Gastroesophageal sphincter (tissue), 3 donors: ENCODE results near the gene DUSP10.

Experiments
- CTCF ChIP-seq, 4 experiments: fragments of 200-600 bp in 2 of 4; fragments of 450-650 bp in 2 of 4; sonication (generic) in 1 of 4; IDR thresholded peaks; one replicate each; pipeline ENCODE4 v1.5.1; 2017 to 2019; ENCODE audit warnings: antibody characterized with exemption in 4 of 4, mild to moderate bottlenecking in 2 of 4, moderate library complexity in 2 of 4
- EP300 ChIP-seq: sonication (generic); formaldehyde crosslinking; IDR thresholded peaks from one replicate; pipeline ENCODE4 v1.6.1; 2017; ENCODE audit warnings: antibody characterized with exemption, mild to moderate bottlenecking
- POLR2A ChIP-seq, 2 donors: fragments of 450-650 bp; IDR thresholded peaks; one replicate each; pipeline ENCODE4 v1.6.1; 2017; ENCODE audit warnings: antibody characterized with exemption in 2 of 2, mild to moderate bottlenecking in 2 of 2, moderate library complexity in 1 of 2
- POLR2AphosphoS5 ChIP-seq: sonication (generic); formaldehyde crosslinking; IDR thresholded peaks from one replicate; pipeline ENCODE4 v1.6.1; 2017; ENCODE audit warnings: antibody characterized with exemption

DNA sequence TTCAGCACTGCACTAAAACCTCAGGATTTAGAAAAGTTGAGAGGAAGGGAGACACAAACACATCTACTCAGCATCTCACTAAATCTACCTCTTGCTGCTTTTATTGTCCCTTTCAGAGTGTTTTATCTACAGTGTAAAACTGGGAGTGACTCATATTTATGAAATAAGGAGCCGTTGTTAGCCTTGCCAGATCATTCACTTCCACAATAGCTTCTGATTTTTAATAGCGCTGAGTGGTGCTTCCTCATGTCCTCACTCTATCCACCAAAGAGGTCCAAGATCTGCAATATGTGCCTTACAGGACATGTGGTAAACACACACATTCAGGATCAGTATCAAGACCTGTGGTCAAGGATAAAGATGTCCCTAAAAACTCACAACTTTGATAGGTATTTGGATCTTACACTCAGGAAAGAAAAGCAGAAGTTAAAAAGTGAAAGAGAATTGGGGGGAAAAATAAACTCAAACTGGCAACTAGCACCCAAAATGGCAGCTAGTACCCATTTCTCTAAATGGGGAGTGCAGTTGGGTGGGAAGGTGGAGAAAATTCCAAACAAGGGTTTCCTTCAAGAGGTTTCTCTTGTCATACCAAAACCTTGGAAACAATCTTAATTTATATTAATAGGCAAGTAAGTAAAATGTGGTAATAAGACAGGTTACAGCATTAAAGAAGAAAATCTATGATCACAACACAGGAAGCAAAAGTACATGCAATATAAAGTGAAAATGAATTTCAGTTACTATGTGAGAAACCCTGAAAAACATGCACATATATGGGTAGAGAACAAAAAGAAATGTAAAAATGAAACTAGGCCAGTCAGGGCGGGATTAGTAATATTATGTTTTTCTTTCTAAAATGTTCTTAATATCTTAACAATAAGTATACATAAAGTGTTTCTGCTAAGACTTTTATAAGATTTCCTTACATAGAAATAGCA lies 15.9 kb downstream of the DUSP10 start:
- no peak for TF ChIP-seq CTCF (IDR thresholded peaks at IDR 0.05)
- TF ChIP-seq POLR2AphosphoS5: no peak
- no peak for TF ChIP-seq POLR2A (IDR thresholded peaks at IDR 0.05)
- TF ChIP-seq EP300: no peak
